ENCODE data around the gene ARHGAP42.
"Not testable (repeated sequence)": the region's sequence is repeated elsewhere in the genome, so short reads cannot be mapped to it uniquely, and the experiment has no call there.

ARHGAP42 gene

GRCh38 chr11:100978939-100979338 is 291.9 kb downstream of the ARHGAP42 start:
- DNase-seq: no peak

- no peak for DNase-seq
Observed at GRCh38 chr11:100980156-100980555, 293.1 kb downstream of the ARHGAP42 start.

- DNase-seq: no peak
Observed at GRCh38 chr11:100981196-100981824, 294.2 kb downstream of the ARHGAP42 start.

- DNase-seq: no peak
Observed at GRCh38 chr11:100984668-100985067, 297.6 kb downstream of the ARHGAP42 start.

GRCh38 chr11:100990931-100991330 is 303.8 kb downstream of the ARHGAP42 start:
- no peak for DNase-seq

GRCh38 chr11:100991541-100991940 is 304.5 kb downstream of the ARHGAP42 start:
- no peak for DNase-seq

GRCh38 chr11:100994966-100995365 is 307.9 kb downstream of the ARHGAP42 start:
- no peak for DNase-seq

GRCh38 chr11:100999756-101000155 is 312.7 kb downstream of the ARHGAP42 start:
- no peak for DNase-seq

GRCh38 chr11:101003468-101003867 is 316.4 kb downstream of the ARHGAP42 start:
- DNase-seq: no peak

- no peak for DNase-seq
Observed at GRCh38 chr11:101008961-101009689, 322.0 kb downstream of the ARHGAP42 start.

GRCh38 chr11:101009690-101010055 is 322.6 kb downstream of the ARHGAP42 start:
- no peak for DNase-seq

GRCh38 chr11:101010899-101011298 is 323.8 kb downstream of the ARHGAP42 start:
- no peak for DNase-seq

- DNase-seq: no peak
Observed at GRCh38 chr11:101011881-101012280, 324.8 kb downstream of the ARHGAP42 start.

GRCh38 chr11:101013702-101014101 is 326.6 kb downstream of the ARHGAP42 start:
- not testable (repeated sequence) for DNase-seq

GRCh38 chr11:101014600-101015285 is 327.7 kb downstream of the ARHGAP42 start:
- DNase-seq: no peak

- no peak for DNase-seq
Observed at GRCh38 chr11:101019870-101020269, 332.8 kb downstream of the ARHGAP42 start.

- no peak for DNase-seq
Observed at GRCh38 chr11:101022256-101022655, 335.2 kb downstream of the ARHGAP42 start.

GRCh38 chr11:101028644-101029043 is 341.6 kb downstream of the ARHGAP42 start:
- no peak for DNase-seq

- no peak for DNase-seq
Observed at GRCh38 chr11:101030015-101030414, 342.9 kb downstream of the ARHGAP42 start.

GRCh38 chr11:101030692-101031091 is 343.6 kb downstream of the ARHGAP42 start:
- no peak for DNase-seq

GRCh38 chr11:101031713-101032112 is 344.6 kb downstream of the ARHGAP42 start:
- no peak for DNase-seq

- no peak for DNase-seq
Observed at GRCh38 chr11:101032991-101033390, 345.9 kb downstream of the ARHGAP42 start.

- DNase-seq: no peak
Observed at GRCh38 chr11:101034076-101034475, 347.0 kb downstream of the ARHGAP42 start.

GRCh38 chr11:101035872-101036271 is 348.8 kb downstream of the ARHGAP42 start:
- DNase-seq: no peak
